GM18909 (cell line): ENCODE data around the gene ZNF223.

Source experiments
- ATAC-seq: cut with Tn5 transposase; IDR thresholded peaks from one replicate; pipeline ENCODE4 v1.9.1; 2021; ENCODE audit warnings: mild to moderate bottlenecking; ENCODE audit not compliant: unreplicated experiment, poor library complexity

Gene ZNF223

DNA sequence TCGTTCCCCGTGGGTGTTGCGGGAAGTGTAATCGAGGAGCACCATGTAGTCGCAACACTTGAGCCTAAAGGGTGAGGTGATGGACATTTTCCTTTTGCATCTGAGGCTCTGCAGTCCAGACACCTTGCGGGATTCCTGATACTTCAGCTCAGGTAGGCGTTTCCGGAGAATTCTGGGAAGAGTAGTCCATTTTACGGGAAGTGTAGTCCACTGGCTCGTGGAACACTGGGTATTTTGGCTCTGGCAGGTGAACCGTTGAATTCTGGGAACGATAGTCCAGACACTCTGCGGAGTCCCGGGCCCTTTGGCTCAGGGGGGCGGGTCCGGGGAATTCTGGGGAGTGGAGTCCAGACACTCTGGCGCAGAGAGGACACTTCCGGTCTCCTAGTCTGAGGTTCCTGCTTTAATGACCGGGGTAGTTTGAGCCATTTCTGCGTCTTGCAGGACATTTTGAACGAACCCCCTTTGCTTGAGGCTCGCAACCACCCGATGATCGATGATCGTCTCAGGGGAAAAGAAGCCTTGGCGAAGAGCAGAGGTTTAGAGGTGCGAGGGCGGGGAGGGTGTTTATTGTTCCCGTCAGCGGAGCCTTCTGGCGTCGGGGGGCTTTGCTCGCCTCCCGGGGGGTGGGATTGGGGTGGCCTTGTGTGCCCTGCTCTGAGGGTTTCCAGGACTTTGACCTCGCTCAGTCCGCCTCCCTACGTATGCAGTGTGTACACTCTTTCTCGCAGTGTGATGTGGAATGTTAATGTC is at the start of gene ZNF223:
TSS of gene ZNF223 (plus strand) at position 387 of the 753 bp plus-strand sequence. CDS start 3,141 bp downstream, outside the sequence.
- ATAC-seq = peak; percentile 77

DNA sequence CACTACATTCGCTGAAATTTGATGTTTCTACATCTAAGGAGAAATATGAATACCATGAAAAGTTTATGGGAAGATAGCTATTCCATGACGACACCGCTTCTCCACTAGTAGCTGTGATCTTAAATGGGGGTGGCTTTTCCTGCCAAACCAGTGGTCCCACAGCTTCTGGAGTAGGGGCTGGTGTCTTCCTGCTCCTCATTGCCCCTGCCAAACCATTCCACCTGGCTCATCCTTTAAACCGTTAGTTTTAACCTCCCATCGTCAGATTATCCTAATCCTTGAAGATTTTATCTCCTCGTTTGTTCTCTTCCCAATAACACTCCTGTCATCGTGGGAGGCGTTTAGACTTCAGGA is 49.6 kb upstream of the ZNF223 start:
- no peak for ATAC-seq

DNA sequence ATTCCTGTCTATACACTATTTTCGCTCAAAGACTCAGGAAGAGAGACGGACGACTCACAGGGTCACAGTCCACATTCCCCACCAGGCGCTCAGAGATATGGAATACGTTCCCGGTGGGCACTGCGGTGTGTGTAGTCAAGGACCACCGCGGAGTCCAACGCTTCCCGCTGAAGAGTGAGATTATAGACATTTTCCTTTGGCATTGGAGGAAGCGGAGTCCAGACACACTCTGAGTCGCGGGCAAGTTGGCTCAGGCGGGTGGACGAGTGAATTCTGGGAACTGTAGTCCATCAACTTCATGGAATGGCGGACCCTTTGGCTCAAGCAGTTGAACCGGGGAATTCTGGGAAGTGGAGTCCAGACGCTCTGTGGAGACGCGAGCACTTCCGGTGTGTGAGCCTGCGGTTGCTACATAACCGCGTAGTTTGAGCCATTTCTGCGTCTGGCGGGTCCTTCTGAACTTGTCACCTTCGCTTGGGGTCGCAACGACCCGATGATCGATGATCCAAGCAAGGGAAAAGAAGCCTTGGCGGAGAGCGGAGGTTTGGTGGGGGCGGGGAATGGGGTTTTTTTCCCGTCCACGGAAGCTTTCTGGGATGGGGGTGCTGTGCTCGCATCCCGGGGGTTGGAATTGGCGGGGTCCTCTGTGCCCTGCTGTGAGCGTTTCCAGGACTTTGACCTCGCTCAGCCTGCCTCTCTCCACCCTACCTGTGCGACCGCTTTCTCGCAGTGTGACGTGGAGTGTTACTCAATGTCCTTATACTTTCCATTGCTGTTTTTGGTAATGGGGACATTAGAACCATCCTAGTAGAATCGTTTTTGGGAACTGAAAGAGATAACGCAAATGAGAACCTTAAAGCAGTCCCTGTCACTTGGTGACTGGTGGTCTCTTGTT is 49.0 kb upstream of the ZNF223 start, which contains the start of gene ZNF230:
TSS of gene ZNF230 (plus strand) at position 392 of the 895 bp plus-strand sequence. CDS start 4,122 bp downstream, outside the sequence.
- peak; percentile 88 for ATAC-seq

DNA sequence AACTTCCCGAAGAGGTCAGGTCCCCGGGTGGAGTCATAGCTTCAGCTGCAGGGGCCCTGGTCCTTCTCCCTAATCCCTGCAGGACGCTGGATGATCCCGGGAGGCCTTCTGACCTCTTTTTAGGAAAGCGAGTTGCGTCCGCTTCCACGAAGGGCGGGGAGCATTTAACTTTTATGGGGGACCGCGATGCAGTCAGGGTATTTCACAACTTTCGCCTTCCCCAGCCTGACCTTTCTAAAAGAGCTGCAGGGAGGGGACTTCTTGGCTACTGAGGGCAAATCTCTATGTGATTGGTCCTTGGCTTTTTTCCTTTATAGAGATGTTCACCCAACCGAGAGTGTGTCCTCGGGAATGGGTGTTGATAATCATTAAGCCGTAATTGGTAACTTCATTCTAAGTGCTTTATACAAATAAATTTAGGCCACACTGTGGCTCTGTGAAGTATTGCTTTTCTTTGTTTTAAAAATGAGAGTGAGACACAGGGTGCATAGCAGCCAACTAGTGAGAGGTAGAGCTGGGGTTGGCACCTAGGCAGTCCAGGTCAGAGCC is 48.3 kb upstream of the ZNF223 start:
- peak; percentile 31 for ATAC-seq

DNA sequence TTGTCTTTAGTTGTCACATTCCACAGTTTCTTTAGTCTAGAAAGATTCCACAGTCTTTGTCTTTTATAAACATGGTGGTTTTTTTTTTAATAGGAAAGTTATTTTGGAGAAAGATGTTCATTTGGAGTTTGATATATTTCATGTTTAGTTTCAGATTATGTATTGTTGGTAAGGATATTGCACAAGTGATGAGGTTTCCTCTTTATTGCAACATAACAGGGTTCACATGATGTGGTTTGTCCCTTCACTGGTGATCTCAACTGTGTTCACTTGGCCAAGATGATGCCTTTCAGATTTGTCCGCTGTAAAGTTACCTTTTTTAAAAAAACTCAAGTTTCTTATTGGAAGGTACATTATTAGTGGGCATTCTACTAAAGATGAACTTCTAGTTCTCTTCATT is 45.9 kb upstream of the ZNF223 start:
- ATAC-seq = no peak

DNA sequence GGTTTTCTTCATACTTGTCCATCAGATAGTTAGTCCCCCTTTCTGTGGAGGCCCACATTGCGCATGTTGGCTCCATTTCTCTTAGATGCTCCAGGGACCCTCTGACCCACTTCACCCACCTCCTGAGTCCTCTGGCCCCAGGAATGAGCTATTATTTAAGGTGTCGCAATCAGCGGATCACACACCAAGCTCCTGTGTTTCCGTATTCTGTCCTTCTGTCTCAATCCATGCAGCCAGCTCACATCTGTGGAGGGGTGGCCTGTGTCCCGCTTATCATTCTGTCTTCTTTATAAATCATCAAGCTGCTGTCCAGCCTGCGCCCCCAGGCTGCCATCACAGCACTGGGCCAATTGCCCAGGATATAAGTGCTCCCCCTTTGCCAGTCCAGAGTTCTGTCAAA is 44.4 kb upstream of the ZNF223 start:
- no peak for ATAC-seq

DNA sequence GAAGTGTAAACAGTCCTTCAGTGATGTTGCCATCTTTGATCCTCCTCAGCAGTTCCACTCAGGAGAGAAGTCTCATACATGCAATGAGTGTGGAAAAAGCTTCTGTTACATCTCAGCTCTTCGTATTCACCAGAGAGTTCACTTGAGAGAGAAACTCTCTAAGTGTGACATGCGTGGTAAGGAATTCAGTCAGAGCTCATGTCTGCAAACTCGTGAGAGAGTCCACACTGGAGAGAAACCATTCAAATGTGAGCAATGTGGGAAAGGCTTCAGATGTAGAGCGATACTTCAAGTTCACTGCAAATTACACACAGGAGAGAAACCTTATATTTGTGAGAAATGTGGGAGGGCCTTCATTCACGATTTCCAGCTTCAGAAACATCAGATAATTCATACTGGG is 41.4 kb upstream of the ZNF223 start:
- no peak for ATAC-seq

DNA sequence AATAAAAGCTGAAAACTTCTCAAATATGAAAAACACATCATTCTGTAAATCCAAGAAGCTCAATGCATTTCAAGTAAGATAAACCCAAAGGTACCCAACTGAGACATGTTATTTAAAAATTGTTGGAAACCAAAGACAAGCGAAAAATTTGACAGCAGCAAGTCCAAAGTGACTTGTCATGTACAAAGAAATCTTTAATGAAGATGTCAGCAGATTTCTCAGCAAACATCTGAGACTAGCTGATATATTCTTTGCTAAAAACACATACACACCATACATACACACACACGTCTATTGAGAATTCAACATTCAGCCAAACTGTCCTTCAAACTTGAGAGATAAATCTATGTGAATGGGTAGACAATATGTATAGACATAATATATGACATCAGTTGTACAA is 32.3 kb upstream of the ZNF223 start:
- ATAC-seq = no peak

DNA sequence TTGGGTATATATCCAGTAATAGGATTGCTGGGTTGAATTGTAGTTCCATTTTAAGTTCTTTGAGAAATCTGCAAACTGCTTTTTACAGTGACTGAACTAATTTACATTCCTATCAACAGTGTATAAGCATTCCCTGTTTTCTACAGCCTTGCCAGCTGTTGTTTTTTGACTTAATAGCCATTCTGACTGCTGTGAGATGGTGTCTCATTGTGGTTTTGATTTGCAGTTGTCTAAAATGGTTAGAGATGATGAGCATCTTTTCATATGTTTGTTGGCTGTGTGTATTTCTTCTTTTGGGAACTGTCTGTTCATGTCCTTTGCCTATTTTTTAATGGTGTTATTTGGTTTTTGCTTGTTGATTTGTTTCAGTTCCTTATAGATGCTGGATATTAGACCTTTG is 30.6 kb upstream of the ZNF223 start:
- no peak for ATAC-seq

DNA sequence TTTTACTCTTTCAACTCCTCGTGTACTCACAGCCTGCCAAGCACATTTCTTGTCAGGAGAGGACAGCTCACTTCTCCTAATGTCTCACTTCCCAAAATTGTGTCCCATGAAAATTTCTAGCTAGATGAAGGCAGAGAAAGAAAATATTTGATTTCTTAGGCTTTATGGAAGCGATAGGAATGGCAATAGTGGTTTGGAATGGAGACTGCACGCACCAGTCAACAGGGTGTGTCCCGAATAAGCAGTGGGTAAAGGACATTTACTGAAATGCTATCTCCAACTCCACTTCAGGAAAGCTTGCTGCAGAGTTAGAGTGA is 27.0 kb upstream of the ZNF223 start:
- no peak for ATAC-seq

DNA sequence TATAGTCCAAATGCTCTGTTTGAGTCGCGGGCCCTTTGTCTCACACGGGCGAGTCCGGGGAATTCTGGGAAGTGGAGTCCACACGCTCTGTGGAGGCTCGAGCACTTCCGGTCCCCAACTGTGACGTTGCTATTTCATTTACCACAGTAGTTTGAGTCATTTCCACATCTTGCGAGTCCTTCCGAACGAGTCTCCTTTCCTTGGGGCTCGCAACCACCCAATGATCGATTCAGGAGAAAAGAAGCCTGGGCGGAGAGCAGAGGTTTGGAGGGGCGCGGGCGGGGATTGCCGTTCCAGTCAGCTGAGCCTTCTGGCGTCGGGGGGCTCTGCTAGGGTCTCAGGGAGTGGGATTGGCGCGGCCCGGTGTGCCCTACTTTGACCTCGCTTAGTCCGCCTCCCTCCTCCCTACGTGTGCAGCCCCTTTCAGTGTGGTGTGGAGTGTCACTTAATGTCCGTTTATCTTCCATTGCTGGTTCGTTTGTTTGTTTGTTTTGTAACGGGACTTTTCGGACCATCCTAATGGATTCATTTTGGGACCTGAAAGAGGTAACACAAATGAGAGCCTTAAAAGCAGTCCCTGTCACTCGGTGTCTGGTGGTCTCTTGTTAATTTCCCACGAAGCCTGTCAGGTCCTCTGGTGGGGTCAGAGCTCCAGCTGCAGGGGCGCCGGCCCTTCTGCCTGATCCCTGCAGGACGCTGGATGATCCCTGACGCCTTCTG is 26.5 kb upstream of the ZNF223 start, which contains the start of gene ZNF222:
TSS of gene ZNF222 (plus strand) at position 163 of the 720 bp plus-strand sequence. CDS start at position 221, 58 bp downstream.
- peak; percentile 91 for ATAC-seq

DNA sequence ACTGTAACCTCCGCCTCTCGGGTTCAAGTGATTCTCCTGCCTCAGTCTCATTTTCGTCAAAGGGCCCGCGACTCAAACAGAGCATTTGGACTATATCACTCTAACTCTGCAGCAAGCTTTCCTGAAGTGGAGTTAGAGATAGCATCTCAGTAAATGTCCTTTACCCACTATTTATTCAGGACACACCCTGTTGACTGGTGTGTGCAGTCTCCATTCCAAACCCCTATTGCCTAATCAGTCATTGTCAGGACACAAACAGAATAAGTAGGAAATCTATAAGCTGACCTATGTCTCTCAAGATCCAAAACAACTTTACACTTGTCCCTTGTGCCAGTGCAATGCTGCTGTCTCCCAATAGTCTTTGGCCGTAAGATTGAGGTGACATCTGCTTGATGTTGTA is 25.2 kb upstream of the ZNF223 start:
- ATAC-seq = no peak

DNA sequence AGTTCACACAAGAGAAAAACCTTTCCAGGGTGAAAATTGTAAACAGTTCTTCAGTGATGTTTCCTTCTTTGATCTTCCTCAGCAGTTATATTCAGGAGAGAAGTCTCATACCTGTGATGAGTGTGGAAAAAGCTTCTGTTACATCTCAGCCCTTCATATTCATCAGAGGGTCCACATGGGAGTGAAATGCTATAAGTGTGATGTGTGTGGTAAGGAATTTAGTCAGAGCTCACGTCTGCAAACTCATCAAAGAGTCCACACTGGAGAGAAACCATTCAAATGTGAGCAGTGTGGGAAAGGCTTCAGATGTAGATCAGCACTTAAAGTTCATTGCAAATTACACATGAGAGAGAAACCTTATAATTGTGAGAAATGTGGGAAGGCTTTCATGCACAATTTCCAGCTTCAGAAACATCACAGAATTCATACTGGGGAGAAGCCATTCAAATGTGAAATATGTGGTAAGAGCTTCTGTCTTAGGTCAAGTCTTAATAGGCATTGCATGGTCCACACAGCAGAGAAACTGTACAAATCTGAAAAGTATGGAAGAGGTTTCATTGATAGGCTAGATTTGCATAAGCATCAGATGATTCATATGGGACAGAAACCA is 19.7 kb upstream of the ZNF223 start:
- ATAC-seq = no peak

DNA sequence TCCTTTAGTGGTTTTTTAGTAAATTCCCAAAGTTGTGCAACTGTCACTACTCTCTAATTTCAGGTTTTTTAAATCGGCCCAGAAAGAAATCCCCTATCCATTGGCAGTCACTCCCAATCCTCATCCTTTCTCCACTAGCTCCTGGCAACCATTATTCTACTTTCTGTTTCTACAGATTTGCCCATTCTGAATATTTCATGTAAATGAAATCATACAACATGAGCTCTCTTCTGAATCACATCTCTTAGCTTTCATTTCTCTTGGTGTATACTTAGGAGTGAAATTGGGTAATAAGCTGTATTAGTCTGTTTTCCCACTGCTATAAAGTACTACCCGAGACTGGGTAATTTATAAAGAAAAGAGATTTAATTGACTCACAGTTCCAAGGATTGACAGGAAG is 9.7 kb upstream of the ZNF223 start:
- ATAC-seq = no peak

DNA sequence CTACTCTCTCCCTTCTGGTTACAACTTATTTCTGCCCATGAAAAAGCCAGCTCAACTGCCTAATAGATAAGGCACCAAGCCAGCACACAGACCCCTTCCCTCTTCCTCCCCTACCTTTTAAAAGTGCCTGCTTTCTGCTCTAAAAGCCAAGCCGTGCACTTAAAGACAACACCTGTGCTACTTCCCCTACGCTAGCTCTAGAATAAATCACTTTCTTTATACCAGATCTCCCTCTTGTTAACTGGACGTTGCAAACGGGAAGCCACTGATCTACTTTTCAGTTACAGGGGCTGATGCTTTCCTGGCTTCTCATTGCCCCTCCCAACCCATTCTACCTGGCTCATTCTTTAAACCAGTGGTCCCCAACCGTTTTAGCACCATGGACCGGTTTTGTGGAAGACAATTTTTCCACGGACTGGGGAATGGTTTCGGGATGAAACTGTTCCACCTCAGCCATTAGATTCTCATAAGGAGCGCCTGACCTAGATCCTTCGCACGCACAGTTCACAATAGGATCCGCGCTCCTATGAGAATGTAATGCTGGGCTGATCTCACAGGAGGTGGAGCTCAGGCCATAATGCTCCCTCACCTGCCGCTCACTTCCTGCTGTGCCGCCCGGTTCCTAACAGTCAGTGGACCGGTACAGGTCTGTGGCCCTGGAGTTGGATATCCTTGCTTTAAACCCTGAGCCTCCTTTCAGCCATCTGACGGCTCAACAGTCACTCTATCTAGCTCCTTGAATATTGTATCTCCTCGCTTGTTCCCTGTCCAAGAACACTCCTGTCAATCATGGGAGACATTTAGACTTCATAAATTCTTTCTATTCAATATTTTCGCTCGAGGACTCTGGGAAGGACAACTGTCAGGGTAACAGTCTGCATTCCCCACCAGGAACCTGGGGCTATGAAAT is 841 bp upstream of the ZNF223 start:
- ATAC-seq = peak; percentile 38

DNA sequence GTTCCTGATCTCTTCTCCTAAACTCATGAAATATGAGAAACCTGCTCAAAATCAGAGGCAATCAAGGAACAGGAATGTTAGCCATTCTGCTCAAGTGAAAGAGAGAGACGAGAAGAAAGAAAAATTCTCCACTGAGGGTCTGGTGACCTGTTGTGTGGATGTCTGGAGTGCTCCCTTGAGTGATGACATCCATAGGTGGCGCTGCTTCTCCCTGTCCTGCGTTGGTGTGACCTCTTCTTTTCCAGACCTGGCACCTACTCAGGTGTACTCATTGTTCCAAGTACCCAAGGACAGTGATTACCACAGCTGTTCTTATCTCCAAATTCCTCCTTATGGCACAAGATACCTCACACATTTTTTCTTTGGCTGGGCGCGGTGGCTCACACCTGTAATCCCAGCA is 4.0 kb downstream of the ZNF223 start:
- ATAC-seq = no peak

DNA sequence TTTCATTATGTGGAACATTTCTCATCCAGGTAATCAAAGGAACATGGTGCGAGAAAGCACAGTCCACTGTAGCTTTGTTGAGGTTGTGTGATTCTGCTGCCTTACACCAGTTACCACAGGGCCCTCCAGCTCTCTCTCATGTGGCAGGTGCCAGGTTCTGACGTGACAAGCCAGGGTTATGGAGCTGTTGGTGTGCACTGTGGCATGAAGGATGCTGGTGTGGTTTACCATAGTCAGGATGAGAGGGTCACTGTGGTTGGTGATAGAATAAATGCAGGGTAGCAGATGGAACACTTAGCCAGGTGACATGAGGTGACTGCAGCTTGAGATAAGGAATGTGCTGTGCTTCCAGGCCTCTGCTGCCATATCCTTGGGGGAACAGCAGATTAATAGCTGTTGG is 7.4 kb downstream of the ZNF223 start:
- ATAC-seq = no peak

DNA sequence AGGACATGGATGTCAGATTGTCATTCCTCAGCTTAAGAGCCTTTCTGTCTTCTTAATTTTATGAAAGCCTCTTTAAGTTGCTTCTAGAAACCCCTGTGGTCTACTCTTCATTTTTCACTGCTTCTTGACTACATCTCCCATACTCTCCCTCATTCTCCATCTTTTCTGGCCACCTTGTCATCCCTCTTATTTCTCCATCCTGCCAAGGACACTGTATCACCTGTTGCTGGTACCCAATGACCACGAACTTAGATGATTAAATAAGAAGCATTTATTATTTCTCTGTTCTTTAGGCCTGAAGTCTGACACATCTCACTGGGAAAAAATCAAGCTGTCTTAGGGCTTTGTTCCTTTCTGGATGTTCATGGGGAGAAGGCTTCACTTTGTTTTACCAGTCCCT is 9.2 kb downstream of the ZNF223 start:
- ATAC-seq = no peak

DNA sequence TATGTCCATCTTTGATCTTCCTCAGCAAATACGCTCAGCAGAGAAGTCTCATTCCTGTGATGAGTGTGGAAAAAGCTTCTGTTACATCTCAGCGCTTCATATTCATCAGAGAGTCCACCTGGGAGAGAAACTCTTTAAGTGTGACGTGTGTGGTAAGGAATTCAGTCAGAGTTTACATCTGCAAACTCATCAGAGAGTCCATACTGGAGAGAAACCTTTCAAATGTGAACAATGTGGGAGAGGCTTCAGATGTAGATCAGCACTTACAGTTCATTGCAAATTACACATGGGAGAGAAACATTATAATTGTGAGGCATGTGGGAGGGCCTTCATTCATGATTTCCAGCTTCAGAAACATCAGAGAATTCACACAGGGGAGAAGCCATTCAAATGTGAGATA is 14.5 kb downstream of the ZNF223 start:
- no peak for ATAC-seq
